ENCODE results near the gene AP3S2.

AP3S2 gene

GRCh38 chr15:89830639-89831038 is 63.2 kb downstream of the AP3S2 start:
- no peak for DNase-seq (ENCODE audit: low spot score)
- no peak for TF ChIP-seq CTCF (IDR thresholded peaks at IDR 0.05; ENCODE audit: extremely low read depth, missing control alignments)

GRCh38 chr15:89829616-89830440 is 64.0 kb downstream of the AP3S2 start:
- no peak for DNase-seq (ENCODE audit: low spot score)
- no peak for TF ChIP-seq CTCF (IDR thresholded peaks at IDR 0.05; ENCODE audit: extremely low read depth, missing control alignments)

- no peak for DNase-seq (ENCODE audit: low spot score)
- no peak for TF ChIP-seq CTCF (IDR thresholded peaks at IDR 0.05; ENCODE audit: extremely low read depth, missing control alignments)
These were observed 64.6 kb downstream of the AP3S2 start for GRCh38 chr15:89829161-89829560.

GRCh38 chr15:89828281-89829145 is 65.3 kb downstream of the AP3S2 start:
- no peak for TF ChIP-seq CTCF (IDR thresholded peaks at IDR 0.05; ENCODE audit: extremely low read depth, missing control alignments)
- DNase-seq (ENCODE audit: low spot score) = no peak

GRCh38 chr15:89827829-89828228 is 66.0 kb downstream of the AP3S2 start:
- no peak for TF ChIP-seq CTCF (IDR thresholded peaks at IDR 0.05; ENCODE audit: extremely low read depth, missing control alignments)
- no peak for DNase-seq (ENCODE audit: low spot score)

GRCh38 chr15:89826671-89827655 is 66.8 kb downstream of the AP3S2 start:
- no peak for DNase-seq (ENCODE audit: low spot score)
- no peak for TF ChIP-seq CTCF (IDR thresholded peaks at IDR 0.05; ENCODE audit: extremely low read depth, missing control alignments)

All from GM20000 (cell line).